ACC112 (cell line): ENCODE results near the gene LRRC8B.
"Not testable (repeated sequence)": the region's sequence is repeated elsewhere in the genome, so short reads cannot be mapped to it uniquely, and the experiment has no call there.

ENCODE experiments used
- H2AFZ ChIP-seq: fragments of 200-600 bp; sonication (generic); one replicate; pipeline ENCODE4 v1.6.0; 2017; ENCODE audit warnings: antibody characterized with exemption, low read length; ENCODE audit not compliant: unreplicated experiment
- H3K27ac ChIP-seq: fragments of 200-600 bp; sonication (generic); 2 replicates; pipeline ENCODE4 v1.5.1; 2014; ENCODE audit warnings: low read depth, mild to moderate bottlenecking, antibody characterized with exemption, low read length, moderate library complexity
- H3K27me3 ChIP-seq: fragments of 200-600 bp; sonication (generic); 2 replicates; pipeline ENCODE4 v1.6.1; 2014; ENCODE audit warnings: mild to moderate bottlenecking, antibody characterized with exemption, low read length, moderate library complexity, mixed read lengths; ENCODE audit not compliant: insufficient read depth
- H3K36me3 ChIP-seq: fragments of 200-600 bp; sonication (generic); 2 replicates; pipeline ENCODE4 v1.6.1; 2016; ENCODE audit warnings: mild to moderate bottlenecking, antibody characterized with exemption, low read length, moderate library complexity, mixed read lengths; ENCODE audit not compliant: insufficient read depth
- H3K4me1 ChIP-seq: fragments of 200-600 bp; sonication (generic); one replicate; pipeline ENCODE4 v1.6.1; 2016; ENCODE audit warnings: low read length, mixed read lengths; ENCODE audit not compliant: insufficient read depth, unreplicated experiment, control insufficient read depth
- H3K4me3 ChIP-seq: fragments of 200-600 bp; sonication (generic); 2 replicates; pipeline ENCODE4 v1.5.1; 2014; ENCODE audit warnings: mild to moderate bottlenecking, low read depth, low read length
- H3K79me2 ChIP-seq: fragments of 200-600 bp; sonication (generic); one replicate; pipeline ENCODE4 v1.6.0; 2016; ENCODE audit warnings: low read length; ENCODE audit not compliant: control insufficient read depth, unreplicated experiment, insufficient read depth

LRRC8B gene

DNA sequence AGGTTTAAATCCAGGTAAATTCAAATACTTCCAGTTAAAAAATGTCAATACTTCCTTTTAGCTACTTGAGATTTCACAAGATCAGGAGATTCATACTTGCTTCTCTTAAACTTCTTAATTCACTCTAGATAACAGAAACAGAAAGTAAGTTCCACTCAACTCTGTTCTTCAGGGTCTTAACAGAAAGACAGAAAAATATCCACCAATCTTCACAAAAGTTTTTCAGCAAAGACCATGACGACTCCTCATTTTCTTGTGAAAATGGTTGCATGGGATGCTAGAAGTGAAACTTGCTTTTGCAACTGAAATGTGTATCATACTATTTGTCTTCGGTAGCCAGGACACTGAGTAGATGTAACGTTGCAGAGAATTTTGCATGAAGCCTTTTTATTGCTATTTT is 96.0 kb downstream of the LRRC8B start:
- no peaks in the 10 kb centered on the region for H3K36me3 ChIP-seq
- no peak overlapping the region for H2AFZ ChIP-seq
- H3K79me2 ChIP-seq, result no peaks in the 10 kb centered on the region
- no peaks in the 10 kb centered on the region for H3K4me1 ChIP-seq
- H3K27ac ChIP-seq, result no peak overlapping the region
- no peak overlapping the region for H3K4me3 ChIP-seq
- H3K27me3 ChIP-seq, result no peaks in the 10 kb centered on the region

DNA sequence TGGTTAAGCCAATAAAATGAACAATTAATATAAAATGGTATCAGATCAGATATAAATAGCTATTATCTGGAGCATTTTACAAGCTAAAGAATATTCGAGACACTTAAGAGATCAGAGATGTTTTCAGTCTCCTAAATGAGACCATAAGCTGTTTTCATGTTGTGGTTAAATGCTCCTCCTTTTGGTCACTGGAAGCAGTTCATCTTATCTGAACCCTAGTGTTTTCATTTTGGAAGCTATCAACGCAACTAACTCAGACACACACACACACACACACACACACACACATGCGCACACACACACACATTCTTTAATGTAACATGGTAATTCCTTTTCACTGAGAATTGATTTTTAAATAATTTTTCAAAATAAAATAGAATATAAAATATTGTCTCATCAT is 98.3 kb downstream of the LRRC8B start:
- no peaks in the 10 kb centered on the region for H3K79me2 ChIP-seq
- no peak overlapping the region for H3K4me3 ChIP-seq
- no peaks in the 10 kb centered on the region for H3K36me3 ChIP-seq
- no peak overlapping the region for H3K27ac ChIP-seq
- no peak overlapping the region for H2AFZ ChIP-seq
- no peaks in the 10 kb centered on the region for H3K4me1 ChIP-seq
- no peaks in the 10 kb centered on the region for H3K27me3 ChIP-seq

DNA sequence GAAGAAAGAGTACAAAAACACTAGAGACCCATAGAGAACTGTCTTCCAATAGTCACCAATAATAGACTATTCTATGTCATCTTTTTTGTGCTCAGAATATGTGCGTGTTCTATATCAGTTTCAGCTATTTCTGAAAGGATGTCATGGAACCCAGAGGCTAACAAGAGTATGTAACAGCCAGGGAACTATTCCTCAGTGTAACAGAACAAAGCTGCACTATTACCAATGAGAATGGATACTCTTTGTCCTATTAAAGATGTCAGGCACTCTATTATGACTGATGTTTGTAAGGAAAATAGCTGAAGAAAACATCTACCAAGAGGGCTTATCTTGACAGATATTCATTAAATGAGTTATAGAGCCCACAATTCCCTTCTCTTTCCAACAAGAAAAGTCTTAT is 99.7 kb downstream of the LRRC8B start:
- H3K4me1 ChIP-seq, result no peaks in the 10 kb centered on the region
- no peaks in the 10 kb centered on the region for H3K27me3 ChIP-seq
- H3K79me2 ChIP-seq, result no peaks in the 10 kb centered on the region
- no peak overlapping the region for H3K4me3 ChIP-seq
- no peaks in the 10 kb centered on the region for H3K36me3 ChIP-seq
- no peak overlapping the region for H2AFZ ChIP-seq
- no peak overlapping the region for H3K27ac ChIP-seq

DNA sequence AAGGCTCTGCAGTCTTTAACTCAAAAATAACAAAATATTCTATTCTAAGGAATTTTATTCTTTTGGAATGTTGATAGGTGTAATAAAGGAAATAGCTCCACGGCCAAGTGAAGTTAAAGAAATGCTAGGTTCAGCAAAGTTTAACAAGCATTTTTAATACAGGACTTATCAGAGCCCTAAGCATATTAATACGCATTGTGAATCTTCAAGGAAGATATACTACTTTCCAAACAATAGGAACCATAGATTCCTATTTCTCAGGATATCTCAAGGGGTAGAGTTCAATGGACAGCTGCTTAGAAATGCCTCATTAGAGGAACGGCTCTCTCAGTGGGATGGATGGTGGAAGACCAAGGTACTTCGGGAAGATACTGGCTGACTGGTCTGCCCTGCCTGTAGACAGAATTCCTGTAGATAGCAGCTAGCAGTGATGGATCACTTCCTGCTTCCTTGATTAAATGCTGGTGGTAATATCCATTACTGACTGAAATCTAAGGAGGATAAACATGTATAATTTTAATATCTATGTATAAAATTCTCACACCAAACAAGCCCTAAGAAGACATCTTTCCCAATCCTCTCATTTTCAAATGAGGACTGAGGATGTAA is 100.2 kb downstream of the LRRC8B start:
- Histone ChIP-seq H3K27ac (no peak overlapping the region), H3K4me3 (no peak overlapping the region), H3K4me1 (no peaks in the 10 kb centered on the region), H2AFZ (no peak overlapping the region), H3K36me3 (no peaks in the 10 kb centered on the region), H3K27me3 (no peaks in the 10 kb centered on the region), H3K79me2 (no peaks in the 10 kb centered on the region)

DNA sequence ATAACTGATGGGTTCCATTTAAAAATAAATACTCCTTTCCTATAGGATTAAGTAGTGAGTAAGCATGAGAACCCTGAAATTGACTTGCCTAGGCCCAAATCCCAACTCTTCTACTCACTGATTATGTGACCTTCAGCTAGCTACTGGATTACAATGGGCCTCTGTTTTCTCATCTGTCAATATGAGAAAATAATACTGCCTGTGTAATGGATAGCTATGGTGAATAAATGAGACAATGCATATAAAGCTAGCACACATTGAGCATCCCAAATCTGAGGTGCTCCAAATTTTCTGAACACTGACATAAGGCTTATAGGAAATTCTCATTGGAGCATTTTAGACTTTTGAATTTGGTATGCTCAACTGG is 103.0 kb downstream of the LRRC8B start:
- no peak overlapping the region for H3K27ac ChIP-seq
- H3K27me3 ChIP-seq, result no peaks in the 10 kb centered on the region

DNA sequence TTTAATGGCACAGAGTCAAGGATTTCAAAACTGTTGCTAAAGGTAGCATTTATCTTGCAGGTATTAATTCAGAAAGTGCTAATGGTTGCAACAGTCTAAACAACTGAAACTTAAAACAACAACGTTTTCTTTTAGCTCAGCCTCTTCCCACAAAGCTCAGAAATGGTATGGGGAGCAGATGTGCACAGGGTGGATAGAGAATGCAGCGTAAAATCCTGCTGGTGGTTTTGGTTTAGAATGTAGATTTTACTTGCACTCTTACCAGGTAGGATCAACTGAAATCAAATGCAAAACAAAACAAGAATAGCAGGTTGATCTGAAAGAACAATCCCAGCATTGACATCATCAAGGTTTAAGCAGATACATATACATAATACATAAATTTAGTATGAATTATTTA is 104.5 kb downstream of the LRRC8B start:
- Histone ChIP-seq H3K4me1 (peaks cover under 1% of the 10 kb centered on the region), H3K36me3 (no peaks in the 10 kb centered on the region), H3K79me2 (peaks cover 6% of the 10 kb centered on the region), H2AFZ (no peak overlapping the region), H3K27me3 (no peaks in the 10 kb centered on the region), H3K4me3 (no peak overlapping the region), H3K27ac (no peak overlapping the region)

More for the DNA sequence above, 103.0 kb downstream of the LRRC8B start:
- Histone ChIP-seq H3K36me3 (no peaks in the 10 kb centered on the region), H3K4me3 (no peak overlapping the region), H3K4me1 (no peaks in the 10 kb centered on the region), H3K79me2 (no peaks in the 10 kb centered on the region), H2AFZ (no peak overlapping the region)

DNA sequence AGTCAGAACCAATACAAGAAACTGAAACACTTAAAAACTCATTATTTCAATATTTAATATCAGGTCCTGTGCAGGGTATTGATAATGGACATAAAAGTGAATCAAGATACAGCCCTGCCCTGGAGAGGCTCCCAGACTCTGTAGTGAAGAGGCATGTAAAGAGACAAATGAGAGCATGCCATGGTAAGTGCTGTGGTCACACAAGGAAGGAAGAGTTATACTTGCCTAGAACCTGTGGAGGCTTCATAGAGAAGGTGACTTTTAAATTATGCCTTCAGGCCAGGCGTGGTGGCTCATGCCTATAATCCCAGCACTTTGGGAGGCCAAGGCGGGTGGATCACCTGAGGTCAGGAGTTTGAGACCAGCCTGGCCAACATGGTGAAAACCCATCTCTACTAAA is 105.0 kb downstream of the LRRC8B start:
- H3K4me1 ChIP-seq, H3K27ac ChIP-seq, H2AFZ ChIP-seq: not testable (repeated sequence)

DNA sequence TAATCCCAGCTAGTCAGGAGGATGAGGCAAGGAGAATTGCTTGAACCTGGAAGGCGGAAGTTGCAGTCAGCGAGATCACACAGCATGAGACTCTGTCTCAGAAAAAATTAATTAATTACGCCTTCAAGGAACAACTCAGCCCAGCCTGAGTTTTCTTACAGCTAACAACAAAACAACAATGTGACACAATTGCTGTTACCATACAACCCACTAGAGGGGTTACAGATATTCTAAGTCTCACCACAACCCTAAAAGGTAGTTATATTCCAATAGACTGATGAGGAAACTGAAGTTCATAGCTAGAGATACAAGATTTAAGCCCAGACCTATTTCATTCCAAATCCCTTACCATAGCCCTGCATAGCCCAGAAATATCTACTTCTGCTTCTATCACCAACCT is 105.4 kb downstream of the LRRC8B start:
- Histone ChIP-seq H3K4me1 (peaks cover 5% of the 10 kb centered on the region), H2AFZ (no peak overlapping the region), H3K27me3 (no peaks in the 10 kb centered on the region), H3K27ac (no peak overlapping the region), H3K4me3 (no peak overlapping the region), H3K79me2 (peaks cover 13% of the 10 kb centered on the region), H3K36me3 (no peaks in the 10 kb centered on the region)

More for the DNA sequence above, 105.0 kb downstream of the LRRC8B start:
- H3K79me2 ChIP-seq, result peaks cover 11% of the 10 kb centered on the region
- H3K27me3 ChIP-seq, H3K36me3 ChIP-seq, H3K4me3 ChIP-seq: not testable (repeated sequence)

DNA sequence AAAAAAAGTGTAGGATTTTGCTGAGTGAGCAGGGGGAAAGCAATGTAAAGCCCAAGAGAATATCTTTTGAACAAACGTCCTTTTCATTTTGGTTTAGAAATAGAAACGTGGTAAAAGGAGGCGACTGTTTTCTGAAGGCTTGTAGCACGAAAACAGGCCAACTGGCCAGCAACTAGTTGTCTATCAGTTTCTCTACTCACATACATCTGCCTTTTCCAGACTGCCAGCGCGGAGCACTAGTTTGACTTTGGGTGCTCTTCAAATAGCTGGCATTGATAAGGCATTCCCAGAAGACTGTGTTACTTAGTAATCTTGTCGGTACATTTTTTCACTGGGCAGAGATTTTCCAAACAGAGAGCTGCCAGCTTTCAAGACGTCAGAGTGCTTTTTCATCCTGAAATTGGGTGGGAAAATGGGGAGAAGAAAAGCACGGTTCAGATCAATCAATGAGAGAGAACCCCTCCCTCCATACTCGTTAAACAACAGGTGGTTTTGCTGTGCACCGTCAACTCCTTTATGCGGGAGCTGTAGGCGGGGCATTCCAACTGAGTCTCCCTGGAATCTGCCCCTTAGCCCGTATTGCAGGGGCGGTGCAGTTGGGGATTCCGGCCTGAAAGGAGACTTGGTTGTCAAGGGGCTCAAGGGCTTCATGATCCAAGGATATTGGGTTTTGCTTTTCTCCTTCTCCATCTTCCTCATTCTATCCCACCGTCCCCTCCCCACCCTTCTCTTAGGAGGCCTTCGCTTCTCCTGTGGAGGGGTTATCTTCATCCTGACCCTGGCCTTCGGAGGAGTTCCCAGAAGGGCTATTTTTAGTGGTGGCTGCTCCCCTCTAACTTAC is 107.4 kb downstream of the LRRC8B start:
- Histone ChIP-seq H3K27me3 (no peaks in the 10 kb centered on the region), H3K4me1 (peaks cover 22% of the 10 kb centered on the region), H3K4me3 (peak overlapping the region; percentile 86), H2AFZ (peak overlapping the region; percentile 51), H3K36me3 (no peaks in the 10 kb centered on the region), H3K27ac (no peak overlapping the region), H3K79me2 (peaks cover 25% of the 10 kb centered on the region)

DNA sequence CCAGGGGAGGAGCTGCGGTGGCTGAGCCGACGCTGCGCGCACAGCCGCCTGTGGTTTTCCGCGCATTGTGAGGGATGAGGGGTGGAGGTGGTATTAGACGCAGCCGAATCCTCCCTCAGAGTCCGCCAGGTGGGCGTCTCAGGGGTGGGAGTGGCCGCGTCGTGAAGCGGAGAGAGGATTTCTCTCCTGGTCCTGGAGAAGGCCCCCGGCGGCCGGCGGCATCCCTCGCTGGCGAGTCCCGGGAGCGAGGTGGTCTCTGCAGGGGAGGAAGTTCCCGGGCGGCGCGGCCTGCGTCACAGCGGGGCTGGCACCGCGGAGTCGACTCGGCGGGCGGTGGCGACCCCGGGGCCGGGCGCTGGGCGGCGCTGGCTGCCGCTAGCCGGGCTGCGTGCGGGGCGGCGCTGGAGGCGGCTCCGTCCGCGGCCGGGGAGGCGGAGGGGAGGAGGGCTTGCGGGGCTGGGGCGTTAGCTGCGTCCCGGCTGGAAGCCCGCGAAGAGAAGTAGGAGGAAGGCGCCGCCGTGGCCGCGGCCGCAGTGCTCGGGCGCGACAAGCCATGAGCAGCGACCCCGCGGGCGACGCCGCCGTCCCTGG is 108.1 kb downstream of the LRRC8B start, which contains the start of gene LRRC8C:
TSS of gene LRRC8C (plus strand) at position 464 of the 591 bp plus-strand sequence. CDS start 53,354 bp downstream, outside the sequence.
- H3K27me3 ChIP-seq, result no peaks in the 10 kb centered on the region
- H3K4me1 ChIP-seq, result peaks cover 29% of the 10 kb centered on the region
- peak within 1 kb of the TSS; percentile 86 for H3K4me3 ChIP-seq
- peak within 1 kb of the TSS; percentile 51 for H2AFZ ChIP-seq
- peaks cover 32% of the 10 kb centered on the region for H3K79me2 ChIP-seq
- H3K27ac ChIP-seq, result peak within 1 kb of the TSS; percentile 37; the same call in 1 of the 2 replicates
- no peaks in the 10 kb centered on the region for H3K36me3 ChIP-seq
